Parathyroid adenoma (tissue), 2 donors: ENCODE results near the gene ST3GAL4.

ENCODE experiments used
- H2AFZ ChIP-seq: fragments of 300-600 bp; sonication (generic); one replicate; pipeline ENCODE4 v1.7.0; 2017; ENCODE audit warnings: antibody characterized with exemption, mild to moderate bottlenecking
- H3K27ac ChIP-seq: fragments of 300-600 bp; sonication (generic); one replicate; pipeline ENCODE4 v1.7.0; 2017
- H3K27me3 ChIP-seq: fragments of 300-600 bp; sonication (generic); one replicate; pipeline ENCODE4 v1.7.0; 2017; ENCODE audit warnings: low read length; ENCODE audit not compliant: control insufficient read depth, insufficient read depth
- H3K36me3 ChIP-seq: fragments of 300-600 bp; sonication (generic); one replicate; pipeline ENCODE4 v1.7.0; 2017; ENCODE audit warnings: low read length; ENCODE audit not compliant: control insufficient read depth, insufficient read depth
- H3K4me1 ChIP-seq: fragments of 300-600 bp; sonication (generic); one replicate; pipeline ENCODE4 v1.7.0; 2017; ENCODE audit warnings: control low read depth
- H3K4me2 ChIP-seq: fragments of 300-600 bp; sonication (generic); one replicate; pipeline ENCODE4 v1.7.0; 2017; ENCODE audit warnings: low read length
- H3K4me3 ChIP-seq: fragments of 300-600 bp; sonication (generic); one replicate; pipeline ENCODE4 v1.7.0; 2017; ENCODE audit warnings: low read depth, low read length
- H3K79me2 ChIP-seq: fragments of 300-600 bp; sonication (generic); one replicate; pipeline ENCODE4 v1.7.0; 2017; ENCODE audit warnings: control low read depth
- H3K9ac ChIP-seq: fragments of 300-600 bp; sonication (generic); one replicate; pipeline ENCODE4 v1.7.0; 2017; ENCODE audit warnings: mild to moderate bottlenecking
- H3K9me3 ChIP-seq: fragments of 300-600 bp; sonication (generic); one replicate; pipeline ENCODE4 v1.7.0; 2017; ENCODE audit warnings: low read length; ENCODE audit not compliant: control insufficient read depth
- TF ChIP-seq, protein P1 (sequence below): fragments of 300-600 bp; sonication (generic); IDR thresholded peaks from one replicate; pipeline ENCODE4 v1.7.0; 2017; ENCODE audit warnings: antibody characterized with exemption, mild to moderate bottlenecking
- donor health status: primary hyperparathyroidism.

Gene ST3GAL4

DNA sequence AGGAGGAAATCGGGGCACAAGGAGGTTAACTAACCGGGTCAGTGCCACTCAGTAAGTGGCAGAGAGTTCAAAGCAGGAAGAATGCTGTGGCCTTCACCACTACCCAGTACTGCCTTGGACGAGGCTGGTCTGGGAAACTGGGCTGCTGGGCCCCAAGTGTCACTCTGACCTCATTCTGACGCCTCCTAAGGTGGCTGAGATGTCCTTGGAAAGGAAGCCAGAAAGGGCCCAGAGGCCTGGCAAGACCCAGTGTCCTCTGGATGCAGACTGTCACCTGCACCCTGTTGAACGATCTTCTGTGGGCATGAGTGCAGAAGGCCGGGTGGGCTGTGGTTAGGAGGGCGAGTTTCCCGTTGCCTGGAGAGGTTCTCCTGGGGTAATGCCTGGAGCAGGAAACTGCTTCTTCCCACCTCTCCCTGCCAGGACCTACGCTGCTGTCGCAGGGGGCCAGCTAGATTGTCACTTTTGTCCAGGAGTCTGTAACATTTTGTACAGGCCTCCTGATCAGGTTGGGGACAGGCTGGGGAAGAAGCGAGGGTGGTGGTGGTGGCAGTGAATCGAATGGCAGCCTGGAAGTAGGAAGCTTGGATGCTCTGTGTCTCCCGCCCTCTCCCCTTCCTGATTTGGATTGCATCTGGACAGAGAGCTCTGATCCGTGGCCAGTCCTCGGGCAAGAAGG lies 105.1 kb downstream of the ST3GAL4 start:
- Histone ChIP-seq H3K9ac (no peak overlapping the region), H3K27me3 (no peaks in the 10 kb centered on the region), H3K4me3 (no peak overlapping the region), H3K79me2 (no peaks in the 10 kb centered on the region), H3K4me2 (no peak overlapping the region), H3K27ac (no peak overlapping the region), H3K36me3 (no peaks in the 10 kb centered on the region), H3K9me3 (no peaks in the 10 kb centered on the region), H2AFZ (no peak overlapping the region), H3K4me1 (no peaks in the 10 kb centered on the region)
- TF ChIP-seq, protein P1, sequence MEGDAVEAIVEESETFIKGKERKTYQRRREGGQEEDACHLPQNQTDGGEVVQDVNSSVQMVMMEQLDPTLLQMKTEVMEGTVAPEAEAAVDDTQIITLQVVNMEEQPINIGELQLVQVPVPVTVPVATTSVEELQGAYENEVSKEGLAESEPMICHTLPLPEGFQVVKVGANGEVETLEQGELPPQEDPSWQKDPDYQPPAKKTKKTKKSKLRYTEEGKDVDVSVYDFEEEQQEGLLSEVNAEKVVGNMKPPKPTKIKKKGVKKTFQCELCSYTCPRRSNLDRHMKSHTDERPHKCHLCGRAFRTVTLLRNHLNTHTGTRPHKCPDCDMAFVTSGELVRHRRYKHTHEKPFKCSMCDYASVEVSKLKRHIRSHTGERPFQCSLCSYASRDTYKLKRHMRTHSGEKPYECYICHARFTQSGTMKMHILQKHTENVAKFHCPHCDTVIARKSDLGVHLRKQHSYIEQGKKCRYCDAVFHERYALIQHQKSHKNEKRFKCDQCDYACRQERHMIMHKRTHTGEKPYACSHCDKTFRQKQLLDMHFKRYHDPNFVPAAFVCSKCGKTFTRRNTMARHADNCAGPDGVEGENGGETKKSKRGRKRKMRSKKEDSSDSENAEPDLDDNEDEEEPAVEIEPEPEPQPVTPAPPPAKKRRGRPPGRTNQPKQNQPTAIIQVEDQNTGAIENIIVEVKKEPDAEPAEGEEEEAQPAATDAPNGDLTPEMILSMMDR, result no peak

DNA sequence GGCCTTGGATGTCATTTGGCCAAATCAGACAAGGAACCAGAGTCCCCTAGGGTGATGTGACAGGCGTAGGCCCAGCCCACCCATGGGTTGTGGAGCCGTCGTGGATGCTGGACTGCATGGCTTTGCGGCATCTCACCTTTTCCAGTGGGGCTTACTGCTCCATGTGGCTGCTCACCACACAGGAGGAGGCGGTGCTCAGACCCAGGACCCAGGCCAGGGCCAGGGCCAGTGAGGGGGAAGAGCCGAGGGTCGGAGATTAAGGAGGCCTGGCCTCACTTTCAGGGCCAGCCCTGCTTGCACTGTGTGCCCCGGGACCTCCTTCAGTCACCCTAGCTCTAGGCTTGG lies 105.6 kb downstream of the ST3GAL4 start:
- TF ChIP-seq, protein P1, result no peak
- H3K79me2 ChIP-seq, result no peaks in the 10 kb centered on the region
- no peaks in the 10 kb centered on the region for H3K27me3 ChIP-seq
- H2AFZ ChIP-seq, result no peak overlapping the region
- H3K4me2 ChIP-seq, result no peak overlapping the region
- no peak overlapping the region for H3K4me3 ChIP-seq
- no peaks in the 10 kb centered on the region for H3K36me3 ChIP-seq
- H3K9me3 ChIP-seq, result no peaks in the 10 kb centered on the region
- no peak overlapping the region for H3K27ac ChIP-seq
- no peaks in the 10 kb centered on the region for H3K4me1 ChIP-seq
- H3K9ac ChIP-seq, result no peak overlapping the region

DNA sequence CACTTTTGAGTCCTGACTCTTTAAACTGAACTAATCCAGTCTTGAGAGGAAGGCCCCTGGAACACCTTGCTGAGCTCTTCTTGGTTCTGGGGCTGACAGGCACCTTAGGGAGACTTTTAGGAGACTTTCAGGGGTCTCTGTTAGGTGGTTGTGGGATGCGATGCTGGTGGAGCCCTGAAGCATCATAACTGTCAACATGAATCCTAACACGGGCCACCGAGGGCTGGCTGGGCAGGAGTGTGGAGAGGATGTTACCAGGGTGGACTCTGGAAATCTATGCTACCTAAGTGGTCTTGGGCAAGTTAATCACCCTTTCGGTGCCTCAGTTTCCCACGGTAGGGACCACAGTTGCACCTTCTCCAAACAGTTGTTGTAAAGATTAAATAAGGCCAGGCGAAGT lies 106.5 kb downstream of the ST3GAL4 start:
- H3K79me2 ChIP-seq, result no peaks in the 10 kb centered on the region
- no peak overlapping the region for H3K4me2 ChIP-seq
- H3K27ac ChIP-seq, result no peak overlapping the region
- TF ChIP-seq, protein P1, result no peak
- H3K36me3 ChIP-seq, result no peaks in the 10 kb centered on the region
- H3K4me3 ChIP-seq, result no peak overlapping the region
- H3K9ac ChIP-seq, result no peak overlapping the region
- no peak overlapping the region for H2AFZ ChIP-seq
- no peaks in the 10 kb centered on the region for H3K4me1 ChIP-seq
- no peaks in the 10 kb centered on the region for H3K9me3 ChIP-seq
- H3K27me3 ChIP-seq, result no peaks in the 10 kb centered on the region

DNA sequence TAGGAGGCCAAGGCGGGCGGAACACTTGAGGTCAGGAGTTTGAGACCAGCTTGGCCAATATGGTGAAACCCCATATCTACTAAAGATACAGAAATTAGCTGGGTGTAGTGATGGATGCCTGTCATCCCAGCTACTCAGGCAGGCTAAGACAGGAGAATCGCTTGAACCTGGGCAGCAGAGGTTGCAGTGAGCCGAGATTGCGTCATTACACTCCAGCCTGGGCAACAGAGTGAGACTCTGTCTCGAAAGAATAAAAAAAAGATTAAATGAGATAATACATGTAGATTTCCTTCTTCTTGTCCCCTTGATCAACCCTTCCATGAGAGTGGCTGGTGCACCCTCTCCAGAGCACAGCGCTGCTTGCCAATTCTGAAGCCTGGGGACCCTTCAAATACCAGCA lies 106.9 kb downstream of the ST3GAL4 start:
- Histone ChIP-seq H3K27me3 (no peaks in the 10 kb centered on the region), H3K79me2 (no peaks in the 10 kb centered on the region), H3K4me1 (no peaks in the 10 kb centered on the region), H2AFZ (no peak overlapping the region), H3K27ac (no peak overlapping the region), H3K9ac (no peak overlapping the region), H3K9me3 (no peaks in the 10 kb centered on the region), H3K4me2 (no peak overlapping the region), H3K36me3 (no peaks in the 10 kb centered on the region), H3K4me3 (no peak overlapping the region)
- TF ChIP-seq, protein P1, result no peak
